Epithelial cell of esophagus (primary cell): ENCODE data around the gene RANBP10.
A peak's percentile ranks its signal among the peaks of the same experiment; 100 is the strongest.
"Not testable (repeated sequence)": the region's sequence is repeated elsewhere in the genome, so short reads cannot be mapped to it uniquely, and the experiment has no call there.

Experiments used
- DNase-seq: peaks from one replicate; pipeline ENCODE4 v3.0.0; 2010; ENCODE audit warnings: low read depth
- H3K4me3 ChIP-seq: 2 replicates; pipeline ENCODE4 v1.5.1; 2011; ENCODE audit warnings: mild to moderate bottlenecking, low read length, control low read depth
- TF ChIP-seq, protein P1 (sequence below): IDR thresholded peaks from 2 replicates; pipeline ENCODE4 v1.5.1; 2011; ENCODE audit warnings: low read depth, mild to moderate bottlenecking, low read length, control low read depth, inconsistent platforms; ENCODE audit not compliant: insufficient read depth; ENCODE audit errors: missing control alignments

RANBP10 gene

DNA sequence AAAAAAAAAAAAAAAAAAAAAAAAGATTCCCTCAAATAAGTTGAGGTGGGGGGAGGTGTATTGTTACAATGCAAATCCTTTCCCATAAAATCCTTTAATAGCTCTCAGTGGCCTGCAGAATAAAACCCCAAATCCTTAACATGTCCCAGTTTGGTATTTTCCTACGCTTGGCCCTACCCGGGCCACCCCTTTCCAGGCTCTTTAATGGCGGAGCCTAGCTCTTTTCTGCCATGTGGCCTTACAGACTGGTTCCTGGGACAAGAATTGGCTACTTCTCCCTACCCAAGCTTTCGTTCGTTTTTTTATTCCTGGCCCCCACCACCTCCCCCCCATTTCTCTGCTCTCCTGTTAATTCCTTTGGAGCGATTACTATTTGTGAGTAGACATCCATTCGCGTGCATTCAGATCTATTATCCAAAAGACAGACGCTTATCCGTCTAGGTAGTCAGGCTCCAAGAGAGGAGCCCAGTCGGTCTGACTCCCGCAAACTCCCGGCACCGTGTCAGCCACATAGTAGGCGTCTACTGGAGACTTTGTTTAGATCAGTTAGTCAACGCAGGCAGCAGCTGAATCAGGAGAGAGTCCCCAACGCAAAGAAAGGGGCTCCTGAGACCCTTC, 34.9 kb upstream of the RANBP10 start:
- TF ChIP-seq, protein P1, sequence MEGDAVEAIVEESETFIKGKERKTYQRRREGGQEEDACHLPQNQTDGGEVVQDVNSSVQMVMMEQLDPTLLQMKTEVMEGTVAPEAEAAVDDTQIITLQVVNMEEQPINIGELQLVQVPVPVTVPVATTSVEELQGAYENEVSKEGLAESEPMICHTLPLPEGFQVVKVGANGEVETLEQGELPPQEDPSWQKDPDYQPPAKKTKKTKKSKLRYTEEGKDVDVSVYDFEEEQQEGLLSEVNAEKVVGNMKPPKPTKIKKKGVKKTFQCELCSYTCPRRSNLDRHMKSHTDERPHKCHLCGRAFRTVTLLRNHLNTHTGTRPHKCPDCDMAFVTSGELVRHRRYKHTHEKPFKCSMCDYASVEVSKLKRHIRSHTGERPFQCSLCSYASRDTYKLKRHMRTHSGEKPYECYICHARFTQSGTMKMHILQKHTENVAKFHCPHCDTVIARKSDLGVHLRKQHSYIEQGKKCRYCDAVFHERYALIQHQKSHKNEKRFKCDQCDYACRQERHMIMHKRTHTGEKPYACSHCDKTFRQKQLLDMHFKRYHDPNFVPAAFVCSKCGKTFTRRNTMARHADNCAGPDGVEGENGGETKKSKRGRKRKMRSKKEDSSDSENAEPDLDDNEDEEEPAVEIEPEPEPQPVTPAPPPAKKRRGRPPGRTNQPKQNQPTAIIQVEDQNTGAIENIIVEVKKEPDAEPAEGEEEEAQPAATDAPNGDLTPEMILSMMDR = no peak
- peak overlapping the region; percentile 92 for H3K4me3 ChIP-seq
- no peak for DNase-seq

DNA sequence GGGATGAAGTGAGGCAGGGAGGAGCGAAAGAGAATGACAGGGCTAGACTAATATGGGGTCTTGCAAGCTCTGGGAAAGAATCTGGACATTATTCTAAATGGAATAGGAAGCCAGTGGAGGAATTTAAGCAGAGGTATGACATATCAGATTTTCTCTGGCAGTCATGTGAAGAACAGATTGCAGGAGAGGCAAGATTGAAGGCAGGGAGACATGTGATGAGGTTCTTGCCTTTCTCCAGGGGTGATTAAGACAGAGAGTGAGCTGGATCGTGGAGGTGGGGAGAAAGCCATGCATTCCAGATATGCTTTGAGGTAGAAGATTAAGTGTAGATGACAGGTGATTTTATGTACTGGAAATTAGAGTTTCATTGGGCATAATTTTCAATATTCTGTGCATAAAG, 31.5 kb upstream of the RANBP10 start:
- H3K4me3 ChIP-seq = no peak overlapping the region
- DNase-seq = no peak
- TF ChIP-seq, protein P1 = no peak

DNA sequence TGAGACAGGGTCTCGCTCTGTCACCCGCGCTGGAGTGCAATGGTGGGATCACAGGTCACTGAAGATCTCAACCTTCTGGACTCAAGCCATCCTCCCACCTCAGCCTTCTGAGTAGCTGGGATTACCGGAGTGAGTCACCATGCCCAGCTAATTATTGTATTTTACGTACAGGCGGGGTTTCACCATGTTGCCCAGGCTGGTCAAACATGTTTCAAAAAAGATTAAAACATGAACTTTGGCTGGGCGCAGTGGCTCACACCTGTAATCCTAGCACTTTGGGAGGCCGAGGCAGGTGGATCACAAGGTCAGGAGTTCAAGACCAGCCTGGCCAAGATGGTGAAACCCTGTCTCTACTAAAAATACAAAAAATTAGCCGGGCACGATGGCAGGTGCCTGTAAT, 30.8 kb upstream of the RANBP10 start:
- DNase-seq = peak; percentile 41
- not testable (repeated sequence) for H3K4me3 ChIP-seq

DNA sequence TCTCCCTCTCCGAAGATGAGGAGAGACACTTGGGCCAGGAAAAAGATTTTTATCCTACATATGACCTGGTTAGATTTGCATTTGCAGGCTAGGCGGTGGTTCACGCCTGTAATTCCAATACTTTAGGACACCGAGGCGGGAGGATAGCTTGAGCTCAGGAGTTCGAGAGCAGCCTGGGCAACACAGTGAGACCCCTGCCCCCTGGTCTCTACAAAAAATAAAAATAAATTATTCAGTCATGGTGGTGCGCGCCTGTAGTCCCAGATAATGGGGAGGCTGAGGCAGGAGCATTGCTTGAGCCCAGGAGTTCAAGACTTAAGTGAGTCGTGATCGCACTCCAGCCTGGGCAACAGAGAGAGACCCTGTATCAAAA, 27.9 kb upstream of the RANBP10 start:
- peak overlapping the region; percentile 71 for H3K4me3 ChIP-seq
- DNase-seq = no peak
- TF ChIP-seq, protein P1 = no peak

DNA sequence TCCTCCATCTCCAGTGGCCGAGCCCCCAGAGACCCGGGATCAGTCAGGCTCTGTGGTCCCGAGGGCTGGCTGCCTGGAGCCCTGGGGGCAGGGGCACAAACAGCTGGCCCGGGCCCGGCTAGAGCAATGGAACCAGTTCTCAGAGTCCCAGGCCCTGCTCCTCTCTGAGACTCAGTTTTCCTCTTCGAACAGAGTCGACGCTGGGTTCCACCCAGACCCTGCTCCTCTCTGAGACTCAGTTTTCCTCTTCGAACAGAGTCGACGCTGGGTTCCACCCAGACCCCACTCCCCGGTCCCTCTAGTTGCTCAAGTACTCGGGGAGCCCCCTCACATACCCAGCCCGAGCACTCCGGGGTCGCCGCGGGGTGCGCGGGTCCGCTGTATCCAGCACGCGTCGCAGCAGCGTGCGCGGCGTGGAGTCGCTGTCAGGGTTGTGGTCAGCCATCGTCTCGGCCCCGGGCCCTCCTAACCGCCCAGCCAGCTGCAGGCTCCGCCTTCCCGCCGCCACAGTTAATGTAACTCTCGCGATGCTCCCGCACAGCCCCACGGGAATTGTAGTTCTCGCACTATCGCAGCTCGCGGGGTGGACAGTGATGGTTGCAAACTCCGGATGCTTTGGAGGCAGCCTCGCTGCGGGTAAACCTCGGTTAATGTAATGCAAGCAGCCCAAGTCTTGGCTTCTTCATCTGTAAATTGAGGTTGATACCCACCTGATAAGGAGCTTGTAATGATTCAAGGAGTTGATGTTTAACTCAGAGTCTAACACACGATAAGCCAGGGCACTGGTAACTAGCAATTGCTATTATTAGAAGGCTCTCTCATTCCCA, 27.3 kb upstream of the RANBP10 start:
- DNase-seq = peak; percentile 86
- TF ChIP-seq, protein P1 = no peak

DNA sequence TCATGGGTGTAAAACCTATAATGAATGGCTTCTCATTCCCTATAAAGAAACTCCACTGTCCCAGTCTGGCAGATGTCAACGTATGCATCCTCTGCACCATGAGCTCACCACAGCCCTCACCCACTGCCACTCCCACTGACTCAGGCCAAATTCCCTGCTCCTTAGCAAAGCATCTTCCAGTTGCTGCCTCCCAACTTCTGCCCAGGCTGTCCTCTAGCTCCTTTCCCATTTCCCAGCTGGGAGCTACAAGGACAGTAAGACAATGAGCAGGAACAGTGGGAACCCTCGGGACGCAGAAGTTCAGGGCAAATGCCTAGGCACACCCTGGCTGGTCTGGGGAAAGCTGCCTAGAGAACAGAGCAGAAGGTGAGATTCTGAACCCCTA, 26.7 kb upstream of the RANBP10 start:
- peak overlapping the region; percentile 71 for H3K4me3 ChIP-seq
- DNase-seq = peak; percentile 90
- TF ChIP-seq, protein P1 = no peak

More for the DNA sequence above, 27.3 kb upstream of the RANBP10 start:
- peak overlapping the region; percentile 71 for H3K4me3 ChIP-seq

DNA sequence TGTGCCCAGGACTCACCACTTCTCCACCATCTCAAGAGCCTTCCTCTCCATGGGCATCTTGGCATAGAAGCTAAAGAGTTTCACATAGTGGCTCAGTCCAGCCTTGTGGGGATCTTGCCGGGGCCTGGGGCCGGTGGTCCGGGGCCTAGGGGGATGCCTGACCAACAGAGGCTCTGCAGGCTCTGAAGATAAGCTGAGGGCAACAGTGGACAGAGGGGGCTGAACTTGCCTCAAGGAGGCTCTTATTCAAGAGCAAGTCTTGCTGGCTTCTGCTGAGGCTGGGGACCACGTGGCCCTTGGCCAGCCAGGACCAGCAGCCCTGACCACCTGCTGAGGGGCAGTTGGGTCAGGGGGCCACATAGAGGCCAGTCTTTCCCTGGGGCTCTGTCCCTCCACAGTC, 22.3 kb upstream of the RANBP10 start:
- TF ChIP-seq, protein P1 = no peak
- no peak overlapping the region for H3K4me3 ChIP-seq
- no peak for DNase-seq
